ENCODE data around the gene PES1. TPM values are rescaled to one million over a fixed set of nuclear protein-coding genes. Genes with fewer than 3 reads are reported as not detected.

PES1 gene
- total RNA-seq, 1 donor from 2014 or later = 47.0 TPM

DNA sequence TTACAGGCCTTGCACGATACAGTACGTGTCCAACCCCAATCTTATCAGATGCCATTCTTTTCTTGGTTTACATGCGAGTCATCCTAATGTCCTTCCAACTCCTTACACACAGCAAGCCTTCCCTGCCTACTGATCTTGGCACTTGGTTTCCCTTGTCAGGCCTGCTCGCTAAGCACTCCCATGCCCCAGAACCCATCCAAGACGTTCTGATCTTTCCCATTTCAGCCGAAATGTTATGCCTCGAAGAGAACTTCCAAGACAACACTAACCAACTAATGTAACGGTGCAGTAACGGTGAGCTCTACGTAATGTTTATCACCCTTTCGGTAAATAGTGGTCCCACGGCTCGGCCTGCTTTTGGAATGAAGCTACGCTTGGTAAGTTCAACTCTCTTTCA is 521 bp downstream of the PES1 start:
- H3K4me1 ChIP-seq = peaks cover 20% of the 10 kb centered on the region
- peak overlapping the region; percentile 86 for H3K4me3 ChIP-seq
- peak overlapping the region; percentile 82 for H3K27ac ChIP-seq
- DNase-seq = no peak
- H3K27me3 ChIP-seq (ENCODE audit: low read depth) = no peaks in the 10 kb centered on the region
- intact Hi-C loops (cut with DNase I) = no loop called here
- TF ChIP-seq, protein P1, sequence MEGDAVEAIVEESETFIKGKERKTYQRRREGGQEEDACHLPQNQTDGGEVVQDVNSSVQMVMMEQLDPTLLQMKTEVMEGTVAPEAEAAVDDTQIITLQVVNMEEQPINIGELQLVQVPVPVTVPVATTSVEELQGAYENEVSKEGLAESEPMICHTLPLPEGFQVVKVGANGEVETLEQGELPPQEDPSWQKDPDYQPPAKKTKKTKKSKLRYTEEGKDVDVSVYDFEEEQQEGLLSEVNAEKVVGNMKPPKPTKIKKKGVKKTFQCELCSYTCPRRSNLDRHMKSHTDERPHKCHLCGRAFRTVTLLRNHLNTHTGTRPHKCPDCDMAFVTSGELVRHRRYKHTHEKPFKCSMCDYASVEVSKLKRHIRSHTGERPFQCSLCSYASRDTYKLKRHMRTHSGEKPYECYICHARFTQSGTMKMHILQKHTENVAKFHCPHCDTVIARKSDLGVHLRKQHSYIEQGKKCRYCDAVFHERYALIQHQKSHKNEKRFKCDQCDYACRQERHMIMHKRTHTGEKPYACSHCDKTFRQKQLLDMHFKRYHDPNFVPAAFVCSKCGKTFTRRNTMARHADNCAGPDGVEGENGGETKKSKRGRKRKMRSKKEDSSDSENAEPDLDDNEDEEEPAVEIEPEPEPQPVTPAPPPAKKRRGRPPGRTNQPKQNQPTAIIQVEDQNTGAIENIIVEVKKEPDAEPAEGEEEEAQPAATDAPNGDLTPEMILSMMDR (IDR thresholded peaks at IDR 0.05) = no peak
- ATAC-seq = no peak
- H3K9me3 ChIP-seq = no peaks in the 10 kb centered on the region
- peaks cover 34% of the 10 kb centered on the region for H3K36me3 ChIP-seq

DNA sequence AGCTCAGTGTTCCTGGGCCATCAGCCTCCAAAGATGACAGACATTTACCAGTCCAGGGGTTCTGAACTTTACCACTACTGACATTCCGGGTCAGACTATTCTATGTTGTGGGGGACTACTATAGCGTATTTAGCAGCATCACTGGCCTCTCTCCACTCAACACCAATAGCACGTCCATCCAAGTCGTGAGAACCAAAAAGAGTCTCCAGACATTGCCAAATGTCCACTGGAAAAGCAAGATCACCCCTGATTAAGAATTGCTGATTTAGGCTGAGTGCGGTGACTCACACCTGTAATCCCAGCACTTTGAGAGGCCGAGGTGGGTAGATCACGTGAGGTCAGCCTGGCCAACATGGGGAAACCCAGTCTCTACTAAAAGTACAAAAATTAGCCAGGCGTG is 5.3 kb downstream of the PES1 start:
- TF ChIP-seq, protein P1 (IDR thresholded peaks at IDR 0.05) = no peak
- DNase-seq (no peak), ATAC-seq (no peak)
- H3K4me3 ChIP-seq = no peak overlapping the region
- intact Hi-C loops (cut with DNase I) = no loop called here
- H3K9me3 ChIP-seq = no peaks in the 10 kb centered on the region
- H3K27ac ChIP-seq = no peak overlapping the region
- peaks cover 15% of the 10 kb centered on the region for H3K4me1 ChIP-seq
- no peaks in the 10 kb centered on the region for H3K27me3 ChIP-seq (ENCODE audit: low read depth)
- H3K36me3 ChIP-seq = peaks cover 82% of the 10 kb centered on the region

DNA sequence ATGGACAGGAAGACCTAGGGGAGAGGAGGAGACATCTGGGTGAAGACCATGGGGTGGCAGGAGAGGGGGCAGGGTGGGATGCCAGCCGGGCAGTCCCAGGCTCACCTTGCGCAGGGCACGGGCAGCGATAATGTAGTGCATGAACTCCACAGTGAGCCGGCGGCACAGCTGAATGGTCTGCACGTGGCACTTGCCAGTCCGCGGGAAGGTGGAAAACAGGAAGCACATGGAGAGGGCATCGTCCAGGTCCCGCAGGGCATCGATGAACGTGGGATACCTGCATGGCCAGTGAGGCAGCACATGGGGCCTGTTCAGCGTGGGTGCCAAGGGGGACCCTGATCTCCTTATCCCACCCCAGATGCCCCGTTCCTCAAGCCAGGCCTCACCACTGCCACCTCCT is 7.3 kb downstream of the PES1 start:
- H3K9me3 ChIP-seq = no peaks in the 10 kb centered on the region
- intact Hi-C loops (cut with DNase I) = no loop called here
- ATAC-seq = no peak
- no peak overlapping the region for H3K4me3 ChIP-seq
- DNase-seq = no peak
- no peaks in the 10 kb centered on the region for H3K4me1 ChIP-seq
- peaks cover 100% of the 10 kb centered on the region for H3K36me3 ChIP-seq
- no peak overlapping the region for H3K27ac ChIP-seq
- no peaks in the 10 kb centered on the region for H3K27me3 ChIP-seq (ENCODE audit: low read depth)
- TF ChIP-seq, protein P1 (IDR thresholded peaks at IDR 0.05) = no peak

DNA sequence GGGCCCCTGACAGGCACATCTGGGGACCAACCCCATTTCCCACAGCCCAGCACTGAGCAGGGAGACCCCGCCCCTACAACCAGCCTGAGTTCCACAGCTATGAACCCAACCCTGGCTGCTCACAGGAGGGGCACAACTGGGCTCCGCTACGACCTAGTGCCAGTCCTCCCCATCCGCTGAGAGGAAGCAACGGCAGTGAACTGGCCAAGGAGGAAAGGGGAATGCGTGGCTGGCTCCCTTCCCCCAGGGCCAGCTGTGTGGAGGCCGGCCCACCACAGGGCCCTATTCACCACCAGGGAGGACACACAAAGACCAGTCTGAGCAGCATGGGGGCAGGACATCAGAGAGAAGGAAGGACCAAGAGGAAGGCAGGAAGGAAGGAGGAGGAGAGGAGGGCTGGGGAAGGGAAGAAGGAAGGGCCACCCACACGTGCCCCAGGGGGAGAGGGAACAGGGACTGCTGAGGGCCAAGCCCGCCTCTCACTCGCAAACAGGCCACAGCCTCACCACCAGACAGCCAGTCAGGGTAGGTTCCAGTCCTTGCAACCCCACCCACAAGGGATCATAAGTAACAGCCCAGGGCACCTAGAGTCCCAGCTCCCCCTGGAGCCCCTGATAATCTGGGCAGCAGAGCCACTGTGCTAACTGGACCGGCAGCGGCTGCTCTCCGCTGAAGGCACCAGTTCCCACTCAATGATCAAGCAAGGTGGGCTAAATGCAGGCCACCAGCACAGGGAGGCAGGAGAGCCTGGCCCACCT is 8.7 kb downstream of the PES1 start:
- H3K4me1 ChIP-seq = no peaks in the 10 kb centered on the region
- intact Hi-C loops (cut with DNase I) = no loop called here
- no peaks in the 10 kb centered on the region for H3K9me3 ChIP-seq
- H3K4me3 ChIP-seq = no peak overlapping the region
- TF ChIP-seq, protein P1 (IDR thresholded peaks at IDR 0.05) = no peak
- DNase-seq (no peak), ATAC-seq (no peak)
- no peak overlapping the region for H3K27ac ChIP-seq
- H3K36me3 ChIP-seq = peaks cover 100% of the 10 kb centered on the region
- no peaks in the 10 kb centered on the region for H3K27me3 ChIP-seq (ENCODE audit: low read depth)

DNA sequence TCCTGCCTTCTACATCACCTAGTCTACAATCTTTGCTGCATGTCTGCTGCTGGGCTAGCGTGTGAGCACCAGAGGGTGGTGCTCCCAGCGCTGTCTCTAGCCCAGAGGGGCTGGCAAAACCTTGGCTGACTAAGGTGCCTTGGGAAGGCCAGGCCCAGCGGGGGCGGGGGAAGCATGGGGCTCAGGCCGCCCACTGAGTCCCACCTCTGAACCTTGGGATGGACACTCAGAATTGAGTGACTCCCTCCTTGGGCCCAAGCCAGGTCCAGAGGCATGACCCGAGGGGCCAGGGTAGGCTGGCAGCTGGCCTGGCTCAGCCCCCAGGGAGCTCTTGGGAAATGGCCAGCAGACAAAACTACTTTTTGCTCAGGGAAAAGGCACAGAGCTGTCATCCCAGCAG is 9.7 kb downstream of the PES1 start:
- Histone ChIP-seq H3K4me1 (no peaks in the 10 kb centered on the region), H3K27me3 (ENCODE audit: low read depth) (no peaks in the 10 kb centered on the region), H3K9me3 (no peaks in the 10 kb centered on the region), H3K36me3 (peaks cover 100% of the 10 kb centered on the region), H3K27ac (no peak overlapping the region), H3K4me3 (no peak overlapping the region)
- no peak for ATAC-seq
- TF ChIP-seq, protein P1 (IDR thresholded peaks at IDR 0.05) = no peak
- intact Hi-C loops (cut with DNase I) = no loop called here
- no peak for DNase-seq

Data from lower lobe of right lung (tissue), 2 donors.